Endothelial cell of umbilical vein (primary cell): Measurements from ENCODE around the gene STH. TPM values are rescaled to one million over a fixed set of nuclear protein-coding genes. Genes with fewer than 3 reads are reported as not detected.

Experiments used
- BruUV-seq: library from RNA; stranded (reverse); fragments of 400-500 nt; replicated peaks from 2 replicates; lab custom pipeline; 2021; lab: Mats Ljungman, UMichigan
- CTCF ChIA-PET: fragments of 300-600, 350-600 bp; sonication (Branson Sonifier 250); formaldehyde crosslinking; loops from one replicate; lab custom pipeline; 2021; ENCODE audit warnings: antibody characterized with exemption, inconsistent platforms; lab: Charles Lee
- POLR2A ChIA-PET: fragments of 300-600, 350-600 bp; sonication (Branson Sonifier 250); formaldehyde crosslinking; loops from one replicate; lab custom pipeline; 2021; ENCODE audit warnings: antibody characterized with exemption, inconsistent platforms; lab: Charles Lee
- DNase-seq: peaks from one replicate; pipeline ENCODE4 v3.0.0-alpha.2; 2011; ENCODE audit warnings: low read depth, low spot score
- FAIRE-seq: peaks from 2 replicates; lab custom pipeline; 2011; peaks lifted over from hg19 to GRCh38; lab: Jason Lieb, UNC
- H2AFZ ChIP-seq: 2 replicates; pipeline ENCODE4 v1.6.0; 2012; ENCODE audit warnings: low read depth, low read length, control low read depth, inconsistent platforms
- H3K27ac ChIP-seq: 2 replicates; pipeline ENCODE4 v1.5.1; 2011; ENCODE audit warnings: low read depth, mild to moderate bottlenecking, control low read depth, low read length, moderate library complexity; ENCODE audit not compliant: insufficient read depth
- H3K27me3 ChIP-seq, 2 experiments: 2 replicates each; pipeline versions ENCODE4 v1.6.0 to v1.6.1; 2011; ENCODE audit warnings: low read length in 2 of 2, mixed read lengths in 1 of 2; ENCODE audit not compliant: control insufficient read depth in 2 of 2, insufficient read depth in 2 of 2
- H3K36me3 ChIP-seq, 2 experiments: 2 replicates in 1 of 2; 3 replicates in 1 of 2; pipeline ENCODE4 v1.5.1; 2011; ENCODE audit warnings: low read length in 2 of 2, mild to moderate bottlenecking in 1 of 2, moderate library complexity in 1 of 2; ENCODE audit not compliant: control insufficient read depth in 2 of 2, insufficient read depth in 2 of 2; ENCODE audit errors: extremely low read depth in 1 of 2
- H3K4me1 ChIP-seq: 3 replicates; pipeline ENCODE4 v1.5.1; 2011; ENCODE audit warnings: mild to moderate bottlenecking, low read length; ENCODE audit not compliant: control insufficient read depth, insufficient read depth; ENCODE audit errors: extremely low read depth
- H3K4me2 ChIP-seq: 2 replicates; pipeline ENCODE4 v1.6.1; 2011; ENCODE audit warnings: low read length, control low read depth, mixed read lengths; ENCODE audit not compliant: insufficient read depth
- H3K4me3 ChIP-seq, 3 experiments: fragments of 200-600 bp in 1 of 3; sonication (generic), shearing (Covaris generic) in 1 of 3; replicated peaks in 1 of 3; 2 replicates each; pipeline ENCODE4 v1.5.1; 2011 to 2016; ENCODE audit warnings: control low read depth in 3 of 3, low read length in 3 of 3, mild to moderate bottlenecking in 2 of 3, inconsistent platforms in 1 of 3, low read depth in 1 of 3, moderate library complexity in 1 of 3; ENCODE audit not compliant: insufficient read depth in 1 of 3
- H3K79me2 ChIP-seq: 2 replicates; pipeline ENCODE4 v1.6.0; 2012; ENCODE audit warnings: low read length, inconsistent platforms; ENCODE audit not compliant: control insufficient read depth, insufficient read depth
- H3K9ac ChIP-seq: replicated peaks from 2 replicates; pipeline ENCODE3; 2011; ENCODE audit warnings: low read length, control low read depth; ENCODE audit not compliant: insufficient read depth; ENCODE audit errors: extremely low read depth
- H3K9me1 ChIP-seq: replicated peaks from 3 replicates; pipeline ENCODE4 v1.6.0; 2011; ENCODE audit warnings: mild to moderate bottlenecking, low read length; ENCODE audit not compliant: control insufficient read depth, insufficient read depth; ENCODE audit errors: extremely low read depth
- H3K9me3 ChIP-seq: replicated peaks from 2 replicates; pipeline ENCODE4 v1.5.1; 2012; ENCODE audit warnings: low read length, inconsistent platforms; ENCODE audit not compliant: control insufficient read depth, insufficient read depth
- H4K20me1 ChIP-seq: replicated peaks from 2 replicates; pipeline ENCODE3; 2011; ENCODE audit warnings: mild to moderate bottlenecking, low read length; ENCODE audit not compliant: control insufficient read depth, insufficient read depth; ENCODE audit errors: extremely low read depth
- CTCF ChIP-seq, 2 donors: IDR thresholded peaks; 1 replicate in 1 of 2; 2 replicates in 1 of 2; pipeline ENCODE4 v1.5.1; 2011; ENCODE audit warnings: low read length in 2 of 2, mild to moderate bottlenecking in 2 of 2, moderate library complexity in 2 of 2, control low read depth in 1 of 2, inconsistent platforms in 1 of 2, low read depth in 1 of 2; ENCODE audit not compliant: insufficient read depth in 1 of 2; ENCODE audit errors: extremely low read depth in 1 of 2
- EZH2 ChIP-seq: IDR thresholded peaks from 2 replicates; pipeline ENCODE4 v1.6.1; 2012; ENCODE audit warnings: borderline replicate concordance, low read depth, mild to moderate bottlenecking, moderate library complexity, low read length, inconsistent platforms; ENCODE audit not compliant: severe bottlenecking
- FOS ChIP-seq: IDR thresholded peaks from 2 replicates; pipeline ENCODE4 v1.6.1; 2011; ENCODE audit warnings: mild to moderate bottlenecking, low read length, moderate library complexity, borderline replicate concordance; ENCODE audit not compliant: insufficient read depth
- GATA2 ChIP-seq: IDR thresholded peaks from 2 replicates; pipeline ENCODE4 v1.7.0; 2011; ENCODE audit warnings: low read depth, mild to moderate bottlenecking, moderate library complexity, mixed read lengths, low read length; ENCODE audit not compliant: insufficient read length, insufficient read depth
- JUN ChIP-seq: IDR thresholded peaks from 2 replicates; pipeline ENCODE4 v1.6.1; 2011; ENCODE audit warnings: borderline replicate concordance, low read depth; ENCODE audit not compliant: insufficient read length, insufficient read depth
- MAX ChIP-seq: IDR thresholded peaks from 2 replicates; pipeline ENCODE4 v1.6.1; 2011; ENCODE audit not compliant: insufficient read depth, insufficient read length
- MYC ChIP-seq: IDR thresholded peaks from one replicate; pipeline ENCODE4 v1.6.1; 2011; ENCODE audit warnings: mild to moderate bottlenecking, low read depth, low read length
- POLR2A ChIP-seq: IDR thresholded peaks from 2 replicates; pipeline ENCODE4 v1.6.1; 2012; ENCODE audit warnings: low read depth, mild to moderate bottlenecking, control low read depth, low read length
- POLR2AphosphoS5 ChIP-seq: IDR thresholded peaks from 2 replicates; pipeline ENCODE4 v1.6.1; 2012; ENCODE audit warnings: low read depth, mild to moderate bottlenecking, control low read depth, low read length, moderate library complexity; ENCODE audit not compliant: insufficient read depth
- dilution Hi-C: fragments of 300-500 bp; cut with MboI; formaldehyde crosslinking; loops from one replicate; pipeline ENCODE4 v1.15.0; 2019; ENCODE audit warnings: low sequenced_read_pairs; ENCODE audit not compliant: extremely low pct_ligation_motif_present
- intact Hi-C: fragments of 100-400 bp; cut with micrococcal nuclease; formaldehyde crosslinking; loops from one replicate; pipeline ENCODE4 v1.10.0; 2022
- polyA plus RNA-seq, 4 experiments: library from polyadenylated mRNA; depleted of rRNA in 3 of 4; stranded (reverse) in 3 of 4; unstranded in 1 of 4; fragments of >200 nt; gene quantifications; 2 replicates each; pipeline versions ENCODE4 v1.2.1 to v1.2.3, GENCODE V29; 2011 to 2012; ENCODE audit warnings: missing spikeins in 1 of 4
- total RNA-seq: library from RNA; stranded (reverse); gene quantifications from 2 replicates; pipeline ENCODE4 v1.2.3, GENCODE V29; 2021

Gene STH
- total and polyA plus RNA-seq, 2 donors (not counting 3 experiments of a cell fraction or from before 2014, with no cell fraction given), result not detected

GRCh38 chr17:45977976-45978626, 20.9 kb upstream of the STH start:
- no peak for DNase-seq
- no TSS peak for BruUV-seq
- Histone ChIP-seq H3K9me1 (no peaks in the 10 kb centered on the region), H3K9me3 (no peaks in the 10 kb centered on the region), H3K36me3 (no peaks in the 10 kb centered on the region), H2AFZ (no peak overlapping the region), H3K4me3 (no peak overlapping the region), H3K79me2 (no peaks in the 10 kb centered on the region), H3K27ac (no peak overlapping the region), H3K27me3 (peaks cover 0 to 2% of the 10 kb centered on the region in 2 experiments), H3K4me2 (no peak overlapping the region), H3K9ac (no peak overlapping the region), H3K4me1 (no peaks in the 10 kb centered on the region), H4K20me1 (no peaks in the 10 kb centered on the region)
- intact Hi-C loops, result no loop called here
- TF ChIP-seq POLR2A (no peak), EZH2 (no peak), POLR2AphosphoS5 (no peak), FOS (no peak), GATA2 (no peak), MYC (no peak), JUN (no peak), CTCF (IDR thresholded peaks at IDR 0.05; ENCODE audit: extremely low read depth in 1 of 2, insufficient read depth in 1 of 2, low read depth in 1 of 2, low read length in 2 of 2) (no peak), MAX (no peak)
- dilution Hi-C loops, result no loop called here
- no peak for FAIRE-seq
- ChIA-PET POLR2A (no interaction called here), CTCF (interaction anchor here (0.6 to 1.2 kb wide), 2 partner anchors 14 to 29 kb away, joined by 3 read pairs; no protein-coding TSS in a partner anchor)
